IMR-90 (cell line): ENCODE data around the gene PCSK5. TPM values are rescaled to one million over a fixed set of nuclear protein-coding genes. Genes with fewer than 3 reads are reported as not detected.

Experiments used
- ATAC-seq: fragments of 200-7000 bp; cut with Tn5 transposase; 2 replicates; pipeline ENCODE4 v1.9.1; 2020; ENCODE audit warnings: low read depth, mild to moderate bottlenecking, moderate library complexity
- BruUV-seq: library from RNA; stranded (reverse); fragments of 400-500 nt; replicated peaks from 2 replicates; lab custom pipeline; 2021; lab: Mats Ljungman, UMichigan
- CTCF ChIA-PET: fragments of 300-600 bp; formaldehyde crosslinking; extraction: SDS; loops from one replicate; lab custom pipeline; 2021; ENCODE audit warnings: antibody characterized with exemption; lab: Yijun Ruan, JAX
- POLR2A ChIA-PET: fragments of 300-600 bp; sonication (Branson Sonifier 250); formaldehyde crosslinking; loops from one replicate; lab custom pipeline; 2022; ENCODE audit warnings: antibody characterized with exemption; ENCODE audit not compliant: unreplicated experiment; lab: Charles Lee
- DNase-seq: peaks from one replicate; pipeline ENCODE4 v3.0.0; 2013
- H2AFZ ChIP-seq: replicated peaks from 2 replicates; pipeline ENCODE3; 2013; ENCODE audit warnings: low read length, mild to moderate bottlenecking; ENCODE audit not compliant: poor library complexity
- H2AK5ac ChIP-seq: 2 replicates; pipeline ENCODE4 v1.6.1; 2013; ENCODE audit warnings: low read depth, low read length, inconsistent platforms
- H2AK9ac ChIP-seq: replicated peaks from 2 replicates; pipeline ENCODE3; 2013; ENCODE audit warnings: mild to moderate bottlenecking, low read depth, low read length, moderate library complexity; ENCODE audit not compliant: poor library complexity
- H2BK120ac ChIP-seq: 2 replicates; pipeline ENCODE4 v1.6.1; 2013; ENCODE audit warnings: low read depth, low read length, inconsistent platforms
- H2BK15ac ChIP-seq: 3 replicates; pipeline ENCODE4 v1.6.1; 2013; ENCODE audit warnings: low read depth, low read length, inconsistent platforms
- H2BK20ac ChIP-seq: 2 replicates; pipeline ENCODE4 v1.6.1; 2013; ENCODE audit warnings: low read depth, mild to moderate bottlenecking, inconsistent platforms, low read length, moderate library complexity
- H2BK5ac ChIP-seq: 2 replicates; pipeline ENCODE4 v1.6.1; 2013; ENCODE audit warnings: mild to moderate bottlenecking, low read depth, low read length, inconsistent platforms; ENCODE audit not compliant: poor library complexity, severe bottlenecking
- H3K14ac ChIP-seq: replicated peaks from 2 replicates; pipeline ENCODE4 v1.6.1; 2013; ENCODE audit warnings: low read depth, low read length, inconsistent platforms
- H3K18ac ChIP-seq: 2 replicates; pipeline ENCODE4 v1.6.1; 2013; ENCODE audit warnings: low read depth, low read length, control low read depth
- H3K23ac ChIP-seq: 2 replicates; pipeline ENCODE4 v1.6.1; 2013; ENCODE audit warnings: low read depth, low read length, inconsistent platforms
- H3K27ac ChIP-seq: 2 replicates; pipeline ENCODE4 v1.5.1; 2013; ENCODE audit warnings: mild to moderate bottlenecking, control low read depth, low read length; ENCODE audit not compliant: insufficient read depth
- H3K27me3 ChIP-seq: 2 replicates; pipeline ENCODE4 v1.6.1; 2013; ENCODE audit warnings: low read length; ENCODE audit not compliant: control insufficient read depth, insufficient read depth
- H3K36me3 ChIP-seq: 2 replicates; pipeline ENCODE4 v1.6.1; 2013; ENCODE audit warnings: low read length, mixed read lengths; ENCODE audit not compliant: control insufficient read depth, insufficient read depth
- H3K4ac ChIP-seq: 2 replicates; pipeline ENCODE4 v1.6.1; 2013; ENCODE audit warnings: low read depth, low read length, inconsistent platforms
- H3K4me1 ChIP-seq: 2 replicates; pipeline ENCODE4 v1.6.1; 2013; ENCODE audit warnings: low read length, mixed read lengths; ENCODE audit not compliant: control insufficient read depth, insufficient read depth
- H3K4me2 ChIP-seq: 2 replicates; pipeline ENCODE4 v1.6.1; 2013; ENCODE audit warnings: low read depth, mild to moderate bottlenecking, control low read depth, low read length, moderate library complexity
- H3K4me3 ChIP-seq: 2 replicates; pipeline ENCODE4 v1.5.1; 2013; ENCODE audit warnings: low read depth, mild to moderate bottlenecking, control low read depth, low read length, moderate library complexity; ENCODE audit not compliant: insufficient read depth
- H3K56ac ChIP-seq: 2 replicates; pipeline ENCODE4 v1.6.1; 2013; ENCODE audit warnings: low read length, inconsistent platforms; ENCODE audit not compliant: insufficient read depth; ENCODE audit errors: extremely low read depth
- H3K79me1 ChIP-seq, 2 experiments: 2 replicates each; pipeline ENCODE4 v1.6.1; 2013; ENCODE audit warnings: low read length in 2 of 2, inconsistent platforms in 1 of 2, low read depth in 1 of 2
- H3K9ac ChIP-seq: 2 replicates; pipeline ENCODE4 v1.6.1; 2013; ENCODE audit warnings: low read depth, low read length, control low read depth
- H3K9me1 ChIP-seq: 2 replicates; pipeline ENCODE4 v1.6.1; 2013; ENCODE audit warnings: low read length, inconsistent platforms; ENCODE audit not compliant: insufficient read depth
- H3K9me3 ChIP-seq: 2 replicates; pipeline ENCODE4 v1.6.1; 2013; ENCODE audit warnings: low read length; ENCODE audit not compliant: control insufficient read depth, insufficient read depth
- H4K20me1 ChIP-seq: 2 replicates; pipeline ENCODE4 v1.6.1; 2013; ENCODE audit warnings: low read length, inconsistent platforms; ENCODE audit not compliant: insufficient read depth
- H4K5ac ChIP-seq: 2 replicates; pipeline ENCODE4 v1.6.1; 2013; ENCODE audit warnings: mild to moderate bottlenecking, low read depth, low read length, control low read depth
- H4K8ac ChIP-seq, 2 experiments: 2 replicates each; pipeline ENCODE4 v1.6.1; 2013; ENCODE audit warnings: low read depth in 2 of 2, low read length in 2 of 2, control low read depth in 1 of 2, inconsistent platforms in 1 of 2
- H4K91ac ChIP-seq: 2 replicates; pipeline ENCODE4 v1.6.1; 2013; ENCODE audit warnings: low read depth, low read length, inconsistent platforms; ENCODE audit not compliant: insufficient read depth
- CEBPB ChIP-seq: IDR thresholded peaks from 2 replicates; pipeline ENCODE4 v1.6.1; 2012; ENCODE audit warnings: low read depth, low read length, improper control_type of control experiment
- CHD1 ChIP-seq: IDR thresholded peaks from 2 replicates; pipeline ENCODE4 v1.6.1; 2012; ENCODE audit warnings: low read depth, low read length, improper control_type of control experiment
- CTCF ChIP-seq: conservative IDR thresholded peaks from 2 replicates; pipeline ENCODE4 v1.5.1; 2012; ENCODE audit warnings: mild to moderate bottlenecking, low read depth, low read length, improper control_type of control experiment
- MAFK ChIP-seq: IDR thresholded peaks from 2 replicates; pipeline ENCODE4 v1.6.1; 2012; ENCODE audit warnings: low read depth, low read length, improper control_type of control experiment
- NFE2L2 ChIP-seq: fragments of 150-350 bp; IDR thresholded peaks from 2 replicates; pipeline ENCODE4 v1.6.1; 2016; ENCODE audit warnings: low read depth, mild to moderate bottlenecking, low read length
- WGBS, 2 experiments: methylation state at CpG; one replicate each; pipeline versions ENCODE4 v1.1.5 to v1.1.7; 2013; ENCODE audit warnings: missing lambda C conversion rate in 2 of 2; ENCODE audit not compliant: insufficient read length in 1 of 2; ENCODE audit errors: extremely low coverage in 2 of 2; 5-methylcytosine and 5-hydroxymethylcytosine counted together
- dilution Hi-C: fragments of 300-500 bp; cut with HindIII; formaldehyde crosslinking; loops from one replicate; pipeline ENCODE4 v1.14.3; 2018; ENCODE audit warnings: low sequenced_read_pairs; ENCODE audit not compliant: unreplicated experiment
- in situ Hi-C: fragments of 300-500 bp; cut with MboI; formaldehyde crosslinking; loops from 3 replicates; pipeline ENCODE4 v1.14.3; 2019; ENCODE audit warnings: low sequenced_read_pairs, inconsistent platforms, mixed read lengths
- intact Hi-C: fragments of 100-400 bp; cut with micrococcal nuclease; formaldehyde crosslinking; loops from 2 replicates; pipeline ENCODE4 v1.10.0; 2022
- polyA plus RNA-seq, 3 experiments: library from polyadenylated mRNA; depleted of rRNA; stranded (reverse); fragments of >200 nt; gene quantifications; 2 replicates each; pipeline ENCODE4 v1.2.3, GENCODE V29; 2012; ENCODE audit warnings: low replicate concordance in 1 of 3
- total RNA-seq: library from RNA; depleted of rRNA; stranded (reverse); fragments of >200 nt; gene quantifications from 2 replicates; pipeline ENCODE4 v1.2.3, GENCODE V29; 2012

Gene PCSK5
- total and polyA plus RNA-seq, 2 of the 4 experiments (the other 2 are of a cell fraction): 1.5 to 3.0 TPM

GRCh38 chr9:75918154-75918553, 27.7 kb downstream of the PCSK5 start:
- POLR2A ChIA-PET: no interaction called here
- H2BK5ac ChIP-seq: no peak overlapping the region
- no peak overlapping the region for H3K56ac ChIP-seq
- H3K9ac ChIP-seq: no peak overlapping the region
- no peak overlapping the region for H4K8ac ChIP-seq
- no peak overlapping the region for H2BK15ac ChIP-seq
- no TSS peak for BruUV-seq
- TF ChIP-seq MAFK: no peak
- TF ChIP-seq CEBPB: no peak
- TF ChIP-seq CTCF: no peak
- no peak for TF ChIP-seq CHD1
- no peak for TF ChIP-seq NFE2L2
- intact Hi-C loops: no loop called here
- no peaks in the 10 kb centered on the region for H3K9me1 ChIP-seq
- no peak overlapping the region for H3K18ac ChIP-seq
- H4K5ac ChIP-seq: no peak overlapping the region
- H3K27ac ChIP-seq: no peak overlapping the region
- DNase-seq: no peak
- H2BK20ac ChIP-seq: no peak overlapping the region
- no CpG with 5 or more reads among the region's 3 CpGs for WGBS, 2 experiments
- H3K4ac ChIP-seq: no peak overlapping the region
- no peaks in the 10 kb centered on the region for H4K20me1 ChIP-seq
- no peak overlapping the region for H2AK9ac ChIP-seq
- in situ Hi-C loops: no loop called here
- no peaks in the 10 kb centered on the region for H3K9me3 ChIP-seq
- no peaks in the 10 kb centered on the region for H3K27me3 ChIP-seq
- no peak overlapping the region for H2AFZ ChIP-seq
- H3K4me3 ChIP-seq: no peak overlapping the region
- no peaks in the 10 kb centered on the region for H3K36me3 ChIP-seq
- H2AK5ac ChIP-seq: no peak overlapping the region
- H3K79me1 ChIP-seq: no peaks in the 10 kb centered on the region
- no peak for ATAC-seq
- CTCF ChIA-PET: no interaction called here
- no peak overlapping the region for H3K4me2 ChIP-seq
- H3K23ac ChIP-seq: no peak overlapping the region
- no peak overlapping the region for H3K14ac ChIP-seq
- dilution Hi-C loops: no loop called here
- H3K4me1 ChIP-seq: no peaks in the 10 kb centered on the region
- H2BK120ac ChIP-seq: no peak overlapping the region
- no peak overlapping the region for H4K91ac ChIP-seq
